ENCODE results near the gene CEL.
A peak's percentile ranks its signal among the peaks of the same experiment; 100 is the strongest.

Gene CEL

DNA sequence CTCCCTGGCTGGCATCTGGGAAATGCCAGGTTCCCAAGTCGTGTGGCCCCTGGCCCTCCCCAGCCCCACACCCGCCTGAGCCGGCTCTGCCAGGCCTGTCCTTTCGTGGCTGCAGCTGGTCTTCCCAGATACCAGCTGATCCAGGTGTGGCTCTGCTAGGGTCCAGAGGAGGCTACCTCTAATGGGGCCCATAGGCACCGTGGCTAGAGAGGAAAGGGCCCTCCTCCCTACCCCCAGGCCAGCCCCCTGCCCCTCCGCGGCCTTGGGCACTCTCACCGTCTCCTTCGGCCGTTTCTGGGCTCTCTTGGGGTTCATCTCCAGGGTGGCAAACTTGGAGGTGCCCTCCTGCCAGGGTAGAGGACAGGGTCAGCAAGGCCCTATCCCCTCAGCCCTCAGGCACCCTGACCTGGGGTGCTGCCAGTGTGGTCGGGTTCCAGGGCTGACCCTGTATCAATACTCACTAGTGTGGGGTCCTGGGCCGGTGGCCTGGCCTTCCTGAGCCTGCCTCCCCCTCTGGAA, 42.3 kb downstream of the CEL start:
- ChIA-PET CTCF (interaction anchor here (0.7 kb wide), 1 partner anchor 19 kb away, joined by 3 read pairs; no protein-coding TSS in a partner anchor), POLR2A (no interaction called here)
- DNase-seq (ENCODE audit: extremely low spot score), result no peak
- TF ChIP-seq CTBP1 (IDR thresholded peaks at IDR 0.05; ENCODE audit: borderline replicate concordance), result no peak
- no peak for TF ChIP-seq ARNT (IDR thresholded peaks at IDR 0.05)
- TF ChIP-seq ELF4 (IDR thresholded peaks at IDR 0.05), result no peak

DNA sequence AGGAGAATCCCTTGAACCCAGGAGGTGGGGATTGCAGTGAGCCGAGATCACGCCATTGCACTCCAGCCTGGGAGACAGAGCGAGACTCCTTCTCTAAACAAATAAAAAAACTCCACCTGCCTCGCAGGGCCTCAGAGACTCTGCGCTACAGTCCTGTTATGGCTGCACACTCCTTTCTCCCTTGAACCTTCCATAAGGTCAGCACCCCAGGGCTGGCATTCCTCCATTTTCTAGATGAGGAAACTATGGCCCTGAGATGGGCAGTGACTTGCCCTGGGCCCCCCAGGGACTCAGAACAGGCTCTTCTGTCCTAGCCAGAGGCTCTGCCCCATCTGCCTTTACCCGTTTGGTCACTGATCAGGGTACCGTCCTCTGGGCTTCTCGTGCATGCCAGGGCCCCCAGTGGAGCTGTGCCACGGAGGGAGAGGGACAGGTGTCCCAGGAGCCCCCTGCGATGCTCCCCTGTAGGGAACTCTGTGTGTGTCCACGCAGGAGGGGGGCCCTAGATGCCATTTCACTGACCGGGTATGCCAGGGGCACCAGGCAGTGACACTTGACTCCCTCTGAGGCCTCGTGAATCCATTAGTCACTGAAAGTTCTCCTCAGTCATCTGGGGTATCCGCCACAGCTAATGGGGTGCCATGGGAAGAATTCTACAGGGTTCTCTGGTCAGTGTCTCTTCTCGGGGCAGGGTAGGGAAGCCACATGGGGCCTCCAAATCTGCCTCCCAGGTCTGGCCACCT, 43.1 kb downstream of the CEL start:
- CTCF ChIA-PET, result interaction anchor here (0.7 to 1.9 kb wide), 2 partner anchors 18 to 39 kb away, joined by 3 to 6 read pairs; no protein-coding TSS in a partner anchor
- no peak for TF ChIP-seq ZNF384 (IDR thresholded peaks at IDR 0.05)
- no peak for TF ChIP-seq L3MBTL2 (conservative IDR thresholded peaks at IDR 0.05)
- TF ChIP-seq HDGF (IDR thresholded peaks at IDR 0.05; ENCODE audit: borderline replicate concordance), result no peak
- TF ChIP-seq SUZ12 (IDR thresholded peaks at IDR 0.05), result no peak
- TF ChIP-seq FOXA1 (IDR thresholded peaks at IDR 0.05), result no peak
- no peak for TF ChIP-seq ARNT (IDR thresholded peaks at IDR 0.05)
- no peak for TF ChIP-seq TARDBP (IDR thresholded peaks at IDR 0.05)
- no peak for TF ChIP-seq FOXM1 (IDR thresholded peaks at IDR 0.05; ENCODE audit: borderline replicate concordance)
- no peak for TF ChIP-seq ELF4 (IDR thresholded peaks at IDR 0.05)
- TF ChIP-seq, protein P1, sequence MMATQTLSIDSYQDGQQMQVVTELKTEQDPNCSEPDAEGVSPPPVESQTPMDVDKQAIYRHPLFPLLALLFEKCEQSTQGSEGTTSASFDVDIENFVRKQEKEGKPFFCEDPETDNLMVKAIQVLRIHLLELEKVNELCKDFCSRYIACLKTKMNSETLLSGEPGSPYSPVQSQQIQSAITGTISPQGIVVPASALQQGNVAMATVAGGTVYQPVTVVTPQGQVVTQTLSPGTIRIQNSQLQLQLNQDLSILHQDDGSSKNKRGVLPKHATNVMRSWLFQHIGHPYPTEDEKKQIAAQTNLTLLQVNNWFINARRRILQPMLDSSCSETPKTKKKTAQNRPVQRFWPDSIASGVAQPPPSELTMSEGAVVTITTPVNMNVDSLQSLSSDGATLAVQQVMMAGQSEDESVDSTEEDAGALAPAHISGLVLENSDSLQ (IDR thresholded peaks at IDR 0.05), result no peak
- TF ChIP-seq LEF1 (IDR thresholded peaks at IDR 0.05; ENCODE audit: borderline replicate concordance), result no peak
- TF ChIP-seq SP1 (IDR thresholded peaks at IDR 0.05), result no peak
- TF ChIP-seq FOXK2 (IDR thresholded peaks at IDR 0.05), result no peak
- TF ChIP-seq BHLHE40 (IDR thresholded peaks at IDR 0.05; ENCODE audit: borderline replicate concordance), result no peak
- no peak for TF ChIP-seq CTBP1 (IDR thresholded peaks at IDR 0.05; ENCODE audit: borderline replicate concordance)
- no peak for TF ChIP-seq NFRKB (IDR thresholded peaks at IDR 0.05)
- no peak for DNase-seq (ENCODE audit: extremely low spot score)
- POLR2A ChIA-PET, result no interaction called here

DNA sequence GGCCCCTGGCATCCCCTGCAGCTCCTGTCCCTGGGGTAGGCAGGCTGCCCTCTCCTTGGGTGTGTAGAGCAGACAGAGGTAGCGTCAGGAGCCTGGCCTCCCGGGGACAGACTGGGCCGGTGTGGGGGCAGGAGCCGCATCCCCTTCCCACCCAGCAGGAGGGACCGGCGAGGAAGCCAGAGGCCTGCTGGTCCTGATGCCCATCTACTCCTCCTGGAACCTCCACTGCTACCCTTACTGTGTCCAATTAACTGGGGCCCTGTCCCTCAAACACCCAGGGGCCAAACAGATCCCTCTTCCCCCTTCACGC, 43.6 kb downstream of the CEL start:
- ChIA-PET CTCF (interaction anchor here (1.9 kb wide), 1 partner anchor 38 kb away, joined by 6 read pairs; no protein-coding TSS in a partner anchor), POLR2A (no interaction called here)
- TF ChIP-seq NFRKB (IDR thresholded peaks at IDR 0.05) (no peak), LEF1 (IDR thresholded peaks at IDR 0.05; ENCODE audit: borderline replicate concordance) (no peak), ELF4 (IDR thresholded peaks at IDR 0.05) (no peak), ZNF384 (IDR thresholded peaks at IDR 0.05) (no peak), L3MBTL2 (conservative IDR thresholded peaks at IDR 0.05) (no peak), SP1 (IDR thresholded peaks at IDR 0.05) (no peak)
- no peak for DNase-seq (ENCODE audit: extremely low spot score)

DNA sequence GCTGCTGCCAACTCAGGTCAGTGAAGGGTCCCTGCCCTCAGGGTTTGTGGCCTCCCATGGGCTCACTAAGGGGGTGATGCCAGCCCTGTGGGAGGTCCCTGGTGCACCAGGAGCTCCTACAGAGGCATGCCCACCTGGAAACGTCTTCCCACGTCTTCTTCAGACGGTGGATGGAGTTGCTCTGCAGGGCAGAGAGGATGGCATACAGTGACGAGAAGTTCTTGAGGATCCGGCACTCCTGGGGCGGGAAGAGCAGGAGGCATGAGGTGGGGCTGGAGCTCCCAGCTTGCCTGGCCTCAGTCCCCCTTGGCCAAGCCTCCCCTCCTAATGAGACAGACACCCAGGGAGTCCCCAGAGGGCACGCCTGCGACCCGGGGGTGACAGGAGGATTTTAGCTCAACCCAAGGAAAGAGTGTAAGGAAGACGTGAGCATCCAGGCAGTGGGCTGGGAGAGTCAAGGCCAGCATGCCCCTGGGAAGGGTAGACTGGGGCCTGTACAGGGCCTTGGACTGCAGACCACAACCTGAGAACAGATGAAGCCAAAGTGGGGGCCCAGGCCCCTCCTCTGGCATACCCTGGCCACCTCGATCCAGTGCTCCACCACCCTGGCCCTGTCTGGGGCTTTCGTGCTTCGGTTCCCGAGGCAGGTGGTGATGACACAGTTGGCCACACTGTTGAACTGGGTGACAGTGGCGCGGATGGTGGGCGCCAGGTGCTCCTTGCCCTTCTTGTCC, 44.9 kb downstream of the CEL start:
- TF ChIP-seq ELF4 (IDR thresholded peaks at IDR 0.05), result no peak
- TF ChIP-seq FOXA1 (IDR thresholded peaks at IDR 0.05), result no peak
- no peak for TF ChIP-seq TARDBP (IDR thresholded peaks at IDR 0.05)
- TF ChIP-seq ZNF384 (IDR thresholded peaks at IDR 0.05), result no peak
- TF ChIP-seq, protein P1 (IDR thresholded peaks at IDR 0.05), result no peak
- TF ChIP-seq LEF1 (IDR thresholded peaks at IDR 0.05; ENCODE audit: borderline replicate concordance), result no peak
- no peak for DNase-seq (ENCODE audit: extremely low spot score)
- ChIA-PET CTCF (interaction anchor here (1.9 to 2.4 kb wide), 2 partner anchors 37 kb away, joined by 6 to 7 read pairs; no protein-coding TSS in a partner anchor), POLR2A (no interaction called here)

DNA sequence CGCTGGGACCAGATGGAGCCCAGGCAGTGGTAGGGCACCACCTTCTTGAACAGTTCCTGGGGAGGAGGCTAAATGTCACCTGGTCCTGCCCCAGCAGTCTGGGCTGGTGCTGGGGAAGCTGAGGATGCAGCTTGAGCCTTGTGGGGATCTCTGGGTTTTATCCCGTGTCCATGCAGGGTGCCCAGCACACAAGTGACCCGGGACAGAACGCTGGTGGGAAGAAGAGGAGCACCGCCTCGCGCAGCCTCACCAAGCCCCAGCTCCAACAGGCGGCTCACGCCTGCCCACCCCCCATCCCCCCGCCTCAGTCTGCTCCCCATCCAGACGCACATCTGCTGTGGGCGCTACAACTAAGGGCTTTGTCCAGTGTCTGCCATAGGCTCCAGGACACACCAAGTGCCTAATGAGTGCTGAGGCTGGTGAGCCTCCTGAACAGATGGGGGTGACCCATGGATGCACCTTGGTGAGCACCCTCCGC, 45.5 kb downstream of the CEL start:
- DNase-seq (ENCODE audit: extremely low spot score), result no peak
- TF ChIP-seq, protein P1 (IDR thresholded peaks at IDR 0.05), result no peak
- TF ChIP-seq LEF1 (IDR thresholded peaks at IDR 0.05; ENCODE audit: borderline replicate concordance) (no peak), ARNT (IDR thresholded peaks at IDR 0.05) (no peak), FOXA1 (IDR thresholded peaks at IDR 0.05) (no peak)
- POLR2A ChIA-PET, result no interaction called here
- CTCF ChIA-PET, result interaction anchor here (2.4 kb wide), 1 partner anchor 37 kb away, joined by 7 read pairs; no protein-coding TSS in a partner anchor

DNA sequence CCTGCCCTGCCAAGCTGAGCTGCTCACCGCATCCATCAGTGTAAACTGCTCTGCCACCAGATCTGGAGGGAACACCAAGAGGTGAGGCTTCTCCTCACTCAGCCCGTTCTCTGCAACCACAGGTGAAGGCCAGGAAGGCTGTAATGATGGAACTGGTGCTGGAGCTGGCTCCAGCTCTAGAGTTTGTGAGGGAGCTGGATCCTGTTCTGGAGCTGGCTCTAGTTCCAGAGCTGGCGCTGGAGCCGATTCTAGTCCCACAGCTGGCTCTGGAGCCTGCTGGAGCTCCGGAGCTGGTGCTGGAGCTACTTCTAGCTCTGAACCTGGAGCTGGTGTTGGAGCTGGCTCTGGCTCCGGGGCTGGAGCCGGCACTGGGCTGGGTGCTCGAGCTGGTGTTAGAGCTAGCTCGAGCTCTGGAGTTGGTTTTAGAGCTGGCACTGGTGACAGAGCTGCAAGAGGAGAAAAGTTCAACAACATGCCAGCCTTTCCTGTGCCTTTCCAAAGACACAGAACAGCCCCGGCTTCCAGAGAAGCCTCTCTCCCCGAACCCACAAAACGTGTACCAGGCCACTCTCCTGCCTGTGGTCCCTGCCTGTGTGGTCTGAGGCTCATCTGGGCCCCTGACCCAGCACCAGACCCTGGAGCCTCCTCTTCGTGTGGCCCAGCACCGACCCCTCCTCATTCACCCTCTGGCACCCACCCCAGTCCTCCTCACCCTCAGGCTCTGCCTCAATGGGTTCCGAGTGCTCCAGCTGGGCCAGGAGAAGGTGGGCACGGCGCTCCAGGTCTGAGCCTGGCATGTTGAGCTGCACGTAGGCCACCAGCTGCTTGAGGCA, 46.4 kb downstream of the CEL start:
- CTCF ChIA-PET, result interaction anchor here (2.4 kb wide), 1 partner anchor 36 kb away, joined by 7 read pairs; no protein-coding TSS in a partner anchor
- peak; percentile 91 for TF ChIP-seq ARNT (IDR thresholded peaks at IDR 0.05)
- no peak for TF ChIP-seq HDGF (IDR thresholded peaks at IDR 0.05; ENCODE audit: borderline replicate concordance)
- no peak for TF ChIP-seq SP1 (IDR thresholded peaks at IDR 0.05)
- POLR2A ChIA-PET, result interaction anchor here (1.4 kb wide), 1 partner anchor 78 kb away, joined by 4 read pairs; the partner anchor contains the start of gene GTF3C5
- DNase-seq (ENCODE audit: extremely low spot score), result no peak
